GM13977 (cell line): Measurements from ENCODE around the gene NES.

ENCODE experiments used
- DNase-seq: peaks from one replicate; pipeline ENCODE4 v3.0.0; 2012; ENCODE audit warnings: low spot score
- in situ Hi-C: fragments of 300-500 bp; cut with MboI; formaldehyde crosslinking; loops from one replicate; pipeline ENCODE4 v1.12.0; 2022; ENCODE audit warnings: low sequenced_read_pairs, low pct_unique_long_range_greater_than_20kb, mixed read lengths, inconsistent platforms; ENCODE audit not compliant: unreplicated experiment
- TF ChIP-seq, protein P1 (sequence below): IDR thresholded peaks from 2 replicates; pipeline ENCODE4 v1.5.1; 2012; ENCODE audit warnings: mild to moderate bottlenecking, control low read depth; ENCODE audit not compliant: insufficient read depth; ENCODE audit errors: extremely low read depth, missing control alignments

Gene NES

DNA sequence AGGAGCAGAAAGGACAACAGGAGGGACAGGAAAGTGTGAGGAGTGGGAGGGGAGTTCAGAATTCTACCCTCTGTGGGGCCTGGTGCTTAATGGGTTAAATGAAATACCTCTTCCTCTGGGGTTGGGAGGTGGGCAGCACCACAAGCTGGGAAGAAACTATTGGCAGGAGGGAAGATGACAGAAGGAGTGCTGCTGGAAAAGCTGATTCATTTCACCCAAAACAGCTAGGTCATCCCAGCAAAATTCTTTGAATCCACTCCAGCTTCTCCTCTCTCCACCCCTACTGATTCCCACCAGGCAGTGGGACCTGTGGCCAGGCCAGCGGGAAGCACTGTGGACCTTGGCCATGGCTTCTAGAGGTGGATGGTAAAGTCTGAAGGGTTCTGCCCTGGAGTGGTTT is 22.5 kb downstream of the NES start:
- in situ Hi-C loops: no loop called here
- DNase-seq: no peak
- TF ChIP-seq, protein P1, sequence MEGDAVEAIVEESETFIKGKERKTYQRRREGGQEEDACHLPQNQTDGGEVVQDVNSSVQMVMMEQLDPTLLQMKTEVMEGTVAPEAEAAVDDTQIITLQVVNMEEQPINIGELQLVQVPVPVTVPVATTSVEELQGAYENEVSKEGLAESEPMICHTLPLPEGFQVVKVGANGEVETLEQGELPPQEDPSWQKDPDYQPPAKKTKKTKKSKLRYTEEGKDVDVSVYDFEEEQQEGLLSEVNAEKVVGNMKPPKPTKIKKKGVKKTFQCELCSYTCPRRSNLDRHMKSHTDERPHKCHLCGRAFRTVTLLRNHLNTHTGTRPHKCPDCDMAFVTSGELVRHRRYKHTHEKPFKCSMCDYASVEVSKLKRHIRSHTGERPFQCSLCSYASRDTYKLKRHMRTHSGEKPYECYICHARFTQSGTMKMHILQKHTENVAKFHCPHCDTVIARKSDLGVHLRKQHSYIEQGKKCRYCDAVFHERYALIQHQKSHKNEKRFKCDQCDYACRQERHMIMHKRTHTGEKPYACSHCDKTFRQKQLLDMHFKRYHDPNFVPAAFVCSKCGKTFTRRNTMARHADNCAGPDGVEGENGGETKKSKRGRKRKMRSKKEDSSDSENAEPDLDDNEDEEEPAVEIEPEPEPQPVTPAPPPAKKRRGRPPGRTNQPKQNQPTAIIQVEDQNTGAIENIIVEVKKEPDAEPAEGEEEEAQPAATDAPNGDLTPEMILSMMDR: no peak

DNA sequence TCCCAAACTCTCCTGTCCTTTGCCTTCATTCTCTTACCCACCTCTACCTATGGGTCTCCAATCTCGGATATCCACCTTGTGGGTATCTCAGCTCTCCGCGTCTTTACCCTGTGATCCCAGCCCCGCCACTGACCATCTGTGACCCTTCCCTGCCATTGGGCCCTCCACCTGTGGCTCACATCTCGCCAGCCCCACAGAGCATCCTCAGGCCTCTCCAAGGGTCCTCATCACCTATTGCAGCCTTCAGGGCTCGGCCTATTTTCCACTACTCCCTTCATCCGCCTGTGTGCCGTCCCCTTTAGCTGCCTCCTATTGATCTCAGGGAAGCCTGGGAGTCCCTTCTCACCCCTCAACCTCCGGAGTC is 24.2 kb downstream of the NES start:
- in situ Hi-C loops: no loop called here
- TF ChIP-seq, protein P1: no peak
- no peak for DNase-seq

DNA sequence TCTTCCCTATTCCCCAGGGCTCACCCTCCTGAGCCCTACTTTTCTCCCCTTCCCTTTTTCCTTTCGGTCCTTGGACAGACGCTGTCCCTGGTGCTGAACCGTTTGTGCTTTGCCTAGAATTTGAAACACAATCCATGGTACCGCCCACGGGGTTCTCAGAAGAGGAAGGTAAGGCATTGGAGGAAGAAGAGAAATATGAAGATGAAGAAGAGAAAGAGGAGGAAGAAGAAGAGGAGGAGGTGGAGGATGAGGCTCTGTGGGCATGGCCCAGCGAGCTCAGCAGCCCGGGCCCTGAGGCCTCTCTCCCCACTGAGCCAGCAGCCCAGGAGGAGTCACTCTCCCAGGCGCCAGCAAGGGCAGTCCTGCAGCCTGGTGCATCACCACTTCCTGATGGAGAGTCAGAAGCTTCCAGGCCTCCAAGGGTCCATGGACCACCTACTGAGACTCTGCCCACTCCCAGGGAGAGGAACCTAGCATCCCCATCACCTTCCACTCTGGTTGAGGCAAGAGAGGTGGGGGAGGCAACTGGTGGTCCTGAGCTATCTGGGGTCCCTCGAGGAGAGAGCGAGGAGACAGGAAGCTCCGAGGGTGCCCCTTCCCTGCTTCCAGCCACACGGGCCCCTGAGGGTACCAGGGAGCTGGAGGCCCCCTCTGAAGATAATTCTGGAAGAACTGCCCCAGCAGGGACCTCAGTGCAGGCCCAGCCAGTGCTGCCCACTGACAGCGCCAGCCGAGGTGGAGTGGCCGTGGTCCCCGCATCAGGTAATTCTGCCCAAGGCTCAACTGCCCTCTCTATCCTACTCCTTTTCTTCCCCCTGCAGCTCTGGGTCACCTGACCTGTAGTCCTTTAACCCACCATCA is 24.8 kb downstream of the NES start:
- no peak for DNase-seq
- in situ Hi-C loops: no loop called here
- TF ChIP-seq, protein P1: no peak

DNA sequence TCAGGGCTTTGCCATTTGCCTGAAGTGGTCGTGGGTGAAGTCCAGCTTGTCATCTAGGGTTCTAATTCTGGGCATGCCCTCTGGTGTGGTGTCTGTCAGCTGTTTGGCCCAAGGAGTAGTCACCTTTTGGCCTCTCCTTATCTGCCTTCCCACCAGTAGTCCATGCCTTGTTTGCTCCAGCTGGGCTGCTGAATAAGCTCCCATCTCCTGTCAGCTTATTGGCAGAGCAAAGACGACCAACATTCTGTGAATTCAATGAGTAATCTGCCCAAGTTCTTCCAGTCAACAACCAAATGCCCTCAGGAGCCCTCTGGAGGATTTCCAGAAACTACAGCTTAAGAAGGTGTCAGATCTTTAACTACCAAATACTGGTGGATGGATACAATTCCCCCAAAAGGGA is 28.3 kb downstream of the NES start:
- TF ChIP-seq, protein P1: no peak
- in situ Hi-C loops: no loop called here
- no peak for DNase-seq

DNA sequence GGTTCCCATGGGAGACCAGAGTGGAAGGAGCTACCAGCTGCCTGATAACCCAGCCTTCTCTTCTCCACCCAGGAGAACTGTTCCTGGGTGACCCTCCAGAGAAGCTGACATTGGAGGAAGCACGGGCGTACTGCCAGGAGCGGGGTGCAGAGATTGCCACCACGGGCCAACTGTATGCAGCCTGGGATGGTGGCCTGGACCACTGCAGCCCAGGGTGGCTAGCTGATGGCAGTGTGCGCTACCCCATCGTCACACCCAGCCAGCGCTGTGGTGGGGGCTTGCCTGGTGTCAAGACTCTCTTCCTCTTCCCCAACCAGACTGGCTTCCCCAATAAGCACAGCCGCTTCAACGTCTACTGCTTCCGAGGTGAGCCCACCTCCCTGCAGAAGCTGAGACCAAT is 28.7 kb downstream of the NES start:
- in situ Hi-C loops: no loop called here
- TF ChIP-seq, protein P1: no peak
- DNase-seq: no peak

DNA sequence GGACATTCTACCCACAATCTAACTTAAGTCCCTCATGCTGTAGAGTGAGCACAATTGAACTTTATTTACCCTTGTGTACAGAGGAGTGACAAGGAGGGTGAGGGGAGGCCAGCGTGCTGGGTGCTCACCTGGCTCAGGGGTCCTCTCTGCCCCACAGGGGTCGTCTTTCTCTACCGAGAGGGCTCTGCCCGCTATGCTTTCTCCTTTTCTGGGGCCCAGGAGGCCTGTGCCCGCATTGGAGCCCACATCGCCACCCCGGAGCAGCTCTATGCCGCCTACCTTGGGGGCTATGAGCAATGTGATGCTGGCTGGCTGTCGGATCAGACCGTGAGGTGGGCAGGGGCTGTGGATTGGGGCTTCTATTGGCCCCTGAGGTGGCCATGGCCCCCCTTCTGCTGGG is 29.9 kb downstream of the NES start:
- TF ChIP-seq, protein P1: no peak
- DNase-seq: no peak
- in situ Hi-C loops: no loop called here
